ENCODE measurements around the gene SVEP1. TPM values are rescaled to one million over a fixed set of nuclear protein-coding genes. Genes with fewer than 3 reads are reported as not detected.
A peak's percentile ranks its signal among the peaks of the same experiment; 100 is the strongest.
"Not testable (repeated sequence)": the region's sequence is repeated elsewhere in the genome, so short reads cannot be mapped to it uniquely, and the experiment has no call there.

SVEP1 gene
- total RNA-seq, 1 donor from 2014 or later, result 44.6 TPM

GRCh38 chr9:110358992-110359391 is 220.5 kb downstream of the SVEP1 start:
- DNase-seq, result not testable (repeated sequence)

- DNase-seq, result no peak
Measured at GRCh38 chr9:110357505-110357904, 222.0 kb downstream of the SVEP1 start.

- no peak for DNase-seq
Measured at GRCh38 chr9:110356639-110357395, 222.7 kb downstream of the SVEP1 start.

- no peak for DNase-seq
Measured at GRCh38 chr9:110355911-110356310, 223.6 kb downstream of the SVEP1 start.

GRCh38 chr9:110351009-110351467 is 228.5 kb downstream of the SVEP1 start:
- DNase-seq, result peak; percentile 60

- no peak for DNase-seq
Measured at GRCh38 chr9:110346325-110346724, 233.2 kb downstream of the SVEP1 start.

GRCh38 chr9:110344821-110345220 is 234.7 kb downstream of the SVEP1 start:
- peak; percentile 89 for DNase-seq

GRCh38 chr9:110343551-110343950 is 236.0 kb downstream of the SVEP1 start:
- DNase-seq, result no peak

- DNase-seq, result no peak
Measured at GRCh38 chr9:110340306-110340705, 239.2 kb downstream of the SVEP1 start.

GRCh38 chr9:110338143-110338542 is 241.4 kb downstream of the SVEP1 start:
- DNase-seq, result no peak

GRCh38 chr9:110337727-110338126 is 241.8 kb downstream of the SVEP1 start, which contains the start of gene TXNDC8:
Gene TXNDC8 (minus strand): TSS chr9:110337863.
- DNase-seq, result peak; percentile 79

- DNase-seq, result no peak
Measured at GRCh38 chr9:110336363-110336762, 243.2 kb downstream of the SVEP1 start.

- no peak for DNase-seq
Measured at GRCh38 chr9:110334871-110335270, 244.7 kb downstream of the SVEP1 start.

GRCh38 chr9:110334183-110334582 is 245.4 kb downstream of the SVEP1 start:
- no peak for DNase-seq

GRCh38 chr9:110332766-110333165 is 246.8 kb downstream of the SVEP1 start:
- DNase-seq, result no peak

- no peak for DNase-seq
Measured at GRCh38 chr9:110330484-110331105, 248.9 kb downstream of the SVEP1 start.

GRCh38 chr9:110329639-110330230 is 249.8 kb downstream of the SVEP1 start:
- no peak for DNase-seq

GRCh38 chr9:110328763-110329162 is 250.8 kb downstream of the SVEP1 start:
- no peak for DNase-seq

- no peak for DNase-seq
Measured at GRCh38 chr9:110327716-110328115, 251.8 kb downstream of the SVEP1 start.

- DNase-seq, result no peak
Measured at GRCh38 chr9:110323818-110324217, 255.7 kb downstream of the SVEP1 start.

GRCh38 chr9:110320651-110321445 is 258.7 kb downstream of the SVEP1 start:
- no peak for DNase-seq

- no peak for DNase-seq
Measured at GRCh38 chr9:110319781-110320492, 259.6 kb downstream of the SVEP1 start.

All from skin of body (tissue), 2 donors.